Measurements from ENCODE around the gene APPL1.

The APPL1 gene

GRCh38 chr3:57288403-57288802 is 60.9 kb downstream of the APPL1 start:
- TF ChIP-seq TAF1 (IDR thresholded peaks at IDR 0.05; ENCODE audit: borderline replicate concordance, insufficient read depth, low read length): no peak
- no peak for TF ChIP-seq FOXP2 (optimal IDR thresholded peaks at IDR 0.05; ENCODE audit: borderline replicate concordance, extremely low read depth, extremely low read length, insufficient read depth)
- TF ChIP-seq POLR2AphosphoS5 (IDR thresholded peaks at IDR 0.05; ENCODE audit: low read depth, low read length): no peak
- TF ChIP-seq SIN3A (IDR thresholded peaks at IDR 0.05; ENCODE audit: borderline replicate concordance, insufficient read depth, low read length): no peak
- no peak for TF ChIP-seq REST (IDR thresholded peaks at IDR 0.05; ENCODE audit: insufficient read depth in 1 of 2, low read depth in 2 of 2, low read length in 2 of 2)

DNA sequence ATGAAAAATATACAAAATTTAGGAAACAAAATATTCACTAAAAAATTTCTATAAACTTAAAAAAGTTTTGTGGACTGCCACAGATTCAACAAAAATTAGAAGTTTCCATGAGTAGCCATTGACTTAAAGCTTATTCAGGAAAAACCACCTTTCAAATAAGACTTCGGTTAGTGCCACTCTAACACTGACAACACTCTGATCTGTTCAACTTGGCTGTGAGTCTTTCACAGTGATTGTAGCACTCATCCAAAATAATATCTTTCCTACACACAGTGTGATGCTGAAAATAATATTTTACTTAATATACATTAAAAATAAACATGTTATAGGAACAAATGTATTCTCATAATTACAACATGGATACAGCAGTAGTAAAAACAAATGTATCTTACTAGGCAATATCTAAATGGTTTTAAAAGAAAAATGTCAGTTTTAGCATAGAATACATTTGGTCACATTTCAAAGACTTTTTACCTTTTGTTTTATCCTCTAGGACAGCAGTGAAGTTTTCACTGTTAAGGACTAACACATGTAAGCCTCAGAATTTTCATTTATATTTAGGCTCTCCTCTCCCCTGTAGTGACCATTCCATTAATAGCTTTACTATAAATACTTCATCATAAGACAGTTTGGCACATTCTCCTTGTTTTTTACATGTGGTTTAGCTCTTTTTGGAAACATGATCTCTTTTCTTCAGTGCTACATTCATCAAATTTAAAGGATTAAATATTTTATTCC is 64.8 kb downstream of the APPL1 start, which contains the start of gene ASB14:
Gene ASB14 (minus strand): TSS at position 527 of the 738 bp plus-strand sequence. CDS start 652 bp downstream, outside the sequence.
- no peak for TF ChIP-seq SIN3A (IDR thresholded peaks at IDR 0.05; ENCODE audit: borderline replicate concordance, insufficient read depth, low read length)
- no peak for TF ChIP-seq FOXP2 (optimal IDR thresholded peaks at IDR 0.05; ENCODE audit: borderline replicate concordance, extremely low read depth, extremely low read length, insufficient read depth)
- TF ChIP-seq TAF1 (IDR thresholded peaks at IDR 0.05; ENCODE audit: borderline replicate concordance, insufficient read depth, low read length): no peak
- no peak for TF ChIP-seq REST (IDR thresholded peaks at IDR 0.05; ENCODE audit: insufficient read depth in 1 of 2, low read depth in 2 of 2, low read length in 2 of 2)
- no peak for TF ChIP-seq POLR2AphosphoS5 (IDR thresholded peaks at IDR 0.05; ENCODE audit: low read depth, low read length)

- TF ChIP-seq SIN3A (IDR thresholded peaks at IDR 0.05; ENCODE audit: borderline replicate concordance, insufficient read depth, low read length) (no peak), FOXP2 (optimal IDR thresholded peaks at IDR 0.05; ENCODE audit: borderline replicate concordance, extremely low read depth, extremely low read length, insufficient read depth) (no peak), TAF1 (IDR thresholded peaks at IDR 0.05; ENCODE audit: borderline replicate concordance, insufficient read depth, low read length) (no peak), REST (IDR thresholded peaks at IDR 0.05; ENCODE audit: insufficient read depth in 1 of 2, low read depth in 2 of 2, low read length in 2 of 2) (no peak), POLR2AphosphoS5 (IDR thresholded peaks at IDR 0.05; ENCODE audit: low read depth, low read length) (no peak)
Measured at GRCh38 chr3:57292897-57293526, 65.5 kb downstream of the APPL1 start.

GRCh38 chr3:57298041-57298440 is 70.5 kb downstream of the APPL1 start:
- TF ChIP-seq SIN3A (IDR thresholded peaks at IDR 0.05; ENCODE audit: borderline replicate concordance, insufficient read depth, low read length): no peak

GRCh38 chr3:57309769-57310360 is 82.3 kb downstream of the APPL1 start:
- TF ChIP-seq POLR2AphosphoS5 (IDR thresholded peaks at IDR 0.05; ENCODE audit: low read depth, low read length): no peak
- no peak for TF ChIP-seq FOXP2 (optimal IDR thresholded peaks at IDR 0.05; ENCODE audit: borderline replicate concordance, extremely low read depth, extremely low read length, insufficient read depth)
- TF ChIP-seq REST (IDR thresholded peaks at IDR 0.05; ENCODE audit: insufficient read depth in 1 of 2, low read depth in 2 of 2, low read length in 2 of 2): no peak
- no peak for TF ChIP-seq TAF1 (IDR thresholded peaks at IDR 0.05; ENCODE audit: borderline replicate concordance, insufficient read depth, low read length)
- TF ChIP-seq SIN3A (IDR thresholded peaks at IDR 0.05; ENCODE audit: borderline replicate concordance, insufficient read depth, low read length): no peak
